ENCODE measurements around the gene ZMYM3. TPM values are rescaled to one million over a fixed set of nuclear protein-coding genes. Genes with fewer than 3 reads are reported as not detected.
A peak's percentile ranks its signal among the peaks of the same experiment; 100 is the strongest.
"Not testable (repeated sequence)": the region's sequence is repeated elsewhere in the genome, so short reads cannot be mapped to it uniquely, and the experiment has no call there.

ZMYM3 gene
- total RNA-seq, 4 donors from 2014 or later, result 12.1 to 37.9 (median 27.3) TPM

DNA sequence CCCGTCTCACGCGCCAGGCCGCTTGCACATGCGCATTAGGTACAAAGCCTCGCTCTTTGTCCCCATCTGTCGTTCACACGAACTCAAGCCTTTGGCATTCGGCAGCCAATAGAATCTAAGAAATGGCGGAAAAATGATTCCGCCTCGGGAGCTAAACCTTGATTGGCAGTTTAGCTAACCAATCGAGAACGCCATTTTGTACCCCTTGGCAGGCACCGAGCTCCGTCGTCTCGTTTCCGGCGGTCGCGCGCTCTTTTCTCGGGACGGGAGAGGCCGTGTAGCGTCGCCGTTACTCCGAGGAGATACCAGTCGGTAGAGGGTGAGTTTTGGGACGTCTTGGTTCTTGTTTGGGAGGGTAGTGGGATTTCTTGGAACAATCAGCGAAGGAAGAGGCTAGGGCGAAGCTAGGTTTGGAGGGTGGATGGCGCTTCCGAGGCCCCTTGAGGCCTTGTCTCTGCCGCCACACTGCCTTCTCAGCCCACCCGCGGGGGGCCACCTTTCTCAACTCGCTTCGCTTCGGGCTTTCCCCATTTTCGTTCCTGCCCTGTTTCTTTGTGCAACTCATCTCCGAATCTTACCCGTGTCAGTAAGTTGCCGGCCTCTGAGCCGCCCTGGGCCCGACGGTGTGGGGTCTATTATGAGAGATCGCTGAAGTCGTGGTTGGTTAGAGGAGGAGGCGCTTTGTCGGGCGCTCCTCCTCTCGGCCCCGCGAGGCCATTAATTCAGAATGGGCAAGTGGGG lies 29.6 kb upstream of the ZMYM3 start, which contains the start of gene NONO:
NONO (plus strand) TSS at position 233 of the 741 bp plus-strand sequence. CDS start 7,003 bp downstream, outside the sequence.
- peak within 1 kb of the TSS; percentile 81 to 89 for H3K27ac ChIP-seq
- intact Hi-C loops (cut with DNase I; ENCODE audit: low total_unique reads), result no loop called here
- peak within 1 kb of the TSS; percentile 50 to 56 for H3K4me3 ChIP-seq
- H3K27me3 ChIP-seq, result no peaks in the 10 kb centered on the region
- no peaks in the 10 kb centered on the region for H3K4me1 ChIP-seq
- TF ChIP-seq POLR2A (IDR thresholded peaks at IDR 0.05), result peak; percentile 46 to 65
- TF ChIP-seq, protein P1, sequence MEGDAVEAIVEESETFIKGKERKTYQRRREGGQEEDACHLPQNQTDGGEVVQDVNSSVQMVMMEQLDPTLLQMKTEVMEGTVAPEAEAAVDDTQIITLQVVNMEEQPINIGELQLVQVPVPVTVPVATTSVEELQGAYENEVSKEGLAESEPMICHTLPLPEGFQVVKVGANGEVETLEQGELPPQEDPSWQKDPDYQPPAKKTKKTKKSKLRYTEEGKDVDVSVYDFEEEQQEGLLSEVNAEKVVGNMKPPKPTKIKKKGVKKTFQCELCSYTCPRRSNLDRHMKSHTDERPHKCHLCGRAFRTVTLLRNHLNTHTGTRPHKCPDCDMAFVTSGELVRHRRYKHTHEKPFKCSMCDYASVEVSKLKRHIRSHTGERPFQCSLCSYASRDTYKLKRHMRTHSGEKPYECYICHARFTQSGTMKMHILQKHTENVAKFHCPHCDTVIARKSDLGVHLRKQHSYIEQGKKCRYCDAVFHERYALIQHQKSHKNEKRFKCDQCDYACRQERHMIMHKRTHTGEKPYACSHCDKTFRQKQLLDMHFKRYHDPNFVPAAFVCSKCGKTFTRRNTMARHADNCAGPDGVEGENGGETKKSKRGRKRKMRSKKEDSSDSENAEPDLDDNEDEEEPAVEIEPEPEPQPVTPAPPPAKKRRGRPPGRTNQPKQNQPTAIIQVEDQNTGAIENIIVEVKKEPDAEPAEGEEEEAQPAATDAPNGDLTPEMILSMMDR (IDR thresholded peaks at IDR 0.05), result peak in 1 of 4 experiments; percentile 15
- DNase-seq, result peak; percentile 79 to 93
- no peaks in the 10 kb centered on the region for H3K9me3 ChIP-seq
- no peaks in the 10 kb centered on the region for H3K36me3 ChIP-seq

DNA sequence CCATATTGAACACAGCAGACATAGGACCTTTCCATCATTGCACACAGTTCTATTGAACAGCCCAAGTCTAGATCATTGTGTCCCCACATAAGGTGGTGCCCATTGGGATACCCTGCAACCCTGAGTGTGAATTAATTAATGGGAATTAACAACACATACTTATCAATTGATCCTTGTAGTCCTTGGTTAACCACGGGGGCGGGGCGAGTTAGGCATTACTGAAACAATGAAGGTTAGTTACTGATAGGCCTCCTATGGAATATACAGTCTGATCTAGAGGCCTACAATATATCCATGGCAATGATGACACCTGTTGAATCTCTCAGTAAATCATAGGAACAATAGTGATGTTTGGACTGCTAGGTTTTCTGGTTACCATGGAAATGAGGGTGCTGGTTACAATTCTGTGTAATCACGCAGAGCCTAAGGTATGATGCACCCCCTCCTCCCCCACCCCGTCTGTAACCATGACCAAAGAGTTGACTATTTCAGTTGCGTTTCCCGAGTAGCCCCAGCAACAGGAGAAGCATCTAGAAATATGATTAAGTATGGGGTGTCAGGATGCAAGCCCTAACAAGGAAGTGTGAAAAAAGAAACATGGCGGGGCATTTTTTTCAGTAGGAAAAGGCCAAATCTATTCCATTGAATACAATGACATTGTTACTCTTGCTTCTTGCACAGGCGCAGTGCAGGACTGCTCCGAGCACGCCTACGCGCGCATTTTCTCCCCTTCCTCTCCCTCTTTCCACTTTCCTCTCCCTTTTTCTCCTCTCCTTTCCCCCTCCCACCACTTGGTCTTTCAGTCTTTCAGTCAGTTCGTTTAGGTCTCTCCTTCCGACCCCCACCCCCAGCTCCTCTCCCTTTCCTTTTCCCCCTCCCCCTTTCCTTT lies 28.8 kb upstream of the ZMYM3 start:
- no peaks in the 10 kb centered on the region for H3K4me1 ChIP-seq
- intact Hi-C loops (cut with DNase I; ENCODE audit: low total_unique reads), result no loop called here
- peak overlapping the region; percentile 36 to 50 for H3K4me3 ChIP-seq

DNA sequence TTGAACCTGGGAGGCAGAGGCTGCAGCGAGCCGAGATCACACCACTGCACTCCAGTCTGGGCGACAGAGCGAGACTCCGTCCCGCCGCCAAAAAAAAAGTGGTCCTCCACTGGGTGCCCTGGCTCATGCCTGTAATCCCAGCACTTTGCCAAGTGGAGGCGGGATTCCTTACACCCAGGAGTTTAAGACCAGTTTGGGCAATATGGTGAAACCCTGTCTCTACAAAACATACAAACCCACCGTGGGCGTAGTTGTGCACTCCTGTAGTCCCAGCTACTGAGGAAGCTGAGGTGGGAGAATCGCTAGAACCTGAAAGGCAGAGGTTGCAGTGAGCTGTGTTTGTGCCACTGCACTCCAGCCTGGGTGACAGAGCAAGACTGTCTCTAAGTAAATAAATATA lies 27.4 kb upstream of the ZMYM3 start:
- intact Hi-C loops (cut with DNase I; ENCODE audit: low total_unique reads); H3K4me3 ChIP-seq; H3K9me3 ChIP-seq; H3K27ac ChIP-seq; H3K27me3 ChIP-seq; H3K36me3 ChIP-seq; H3K4me1 ChIP-seq; DNase-seq: not testable (repeated sequence)

More for the DNA sequence above, 28.8 kb upstream of the ZMYM3 start:
- Histone ChIP-seq H3K36me3 (no peaks in the 10 kb centered on the region), H3K27ac (peak overlapping the region; percentile 81 to 89), H3K27me3 (no peaks in the 10 kb centered on the region), H3K9me3 (no peaks in the 10 kb centered on the region)
- DNase-seq, result no peak
- TF ChIP-seq, protein P1 (IDR thresholded peaks at IDR 0.05), result no peak
- no peak for TF ChIP-seq POLR2A (IDR thresholded peaks at IDR 0.05)

DNA sequence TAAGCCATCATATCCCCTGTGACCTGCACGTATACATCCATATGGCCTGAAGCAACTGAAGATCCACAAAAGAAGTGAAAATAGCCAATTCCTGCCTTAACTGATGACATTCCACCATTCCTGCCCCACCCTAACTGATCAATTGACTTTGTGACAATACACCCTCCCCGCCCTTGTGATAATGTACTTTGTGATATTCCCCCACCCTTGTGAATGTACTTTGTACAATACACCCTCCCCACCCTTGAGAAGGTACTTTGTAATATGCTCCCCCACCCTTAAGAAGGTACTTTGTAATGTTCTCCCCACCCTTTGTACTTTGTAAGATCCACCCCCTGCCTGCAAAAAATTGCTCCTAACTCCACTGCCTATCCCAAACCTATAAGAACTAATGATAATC lies 18.4 kb upstream of the ZMYM3 start:
- intact Hi-C loops (cut with DNase I; ENCODE audit: low total_unique reads); H3K9me3 ChIP-seq; H3K36me3 ChIP-seq; H3K27me3 ChIP-seq; H3K4me3 ChIP-seq; DNase-seq; H3K27ac ChIP-seq; H3K4me1 ChIP-seq: not testable (repeated sequence)

DNA sequence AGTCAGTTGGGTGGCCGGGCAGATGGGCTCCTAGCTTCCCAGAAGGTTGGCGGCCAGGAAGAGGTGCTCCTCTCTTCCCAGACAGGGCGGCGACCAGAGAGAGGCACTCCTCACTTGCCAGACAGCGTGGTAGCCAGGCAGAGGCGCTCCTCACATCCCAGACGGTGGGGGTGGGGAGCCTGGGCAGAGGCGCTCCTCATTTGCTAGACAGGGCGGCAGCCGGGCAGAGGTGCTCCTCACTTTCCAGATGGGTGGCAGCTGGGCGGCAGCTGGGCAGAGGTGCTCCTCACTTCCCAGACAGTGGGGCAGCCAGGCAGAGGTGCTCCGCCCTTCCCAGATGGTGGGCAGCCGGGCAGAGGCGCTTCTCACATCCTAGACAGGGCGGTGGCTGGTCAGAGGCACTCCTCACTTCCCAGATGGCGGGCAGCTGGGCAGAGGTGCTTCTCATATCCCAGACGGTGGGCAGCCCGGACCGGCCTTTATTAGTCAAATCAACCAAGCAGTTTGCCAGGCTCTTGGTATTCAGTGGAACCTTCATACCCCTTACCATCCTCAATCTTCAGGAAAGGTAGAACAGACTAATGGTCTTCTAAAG lies 16.0 kb upstream of the ZMYM3 start:
- H3K4me1 ChIP-seq, result no peaks in the 10 kb centered on the region
- intact Hi-C loops (cut with DNase I; ENCODE audit: low total_unique reads), result no loop called here
- H3K27ac ChIP-seq, result no peak overlapping the region
- H3K36me3 ChIP-seq, result no peaks in the 10 kb centered on the region
- H3K9me3 ChIP-seq, result no peaks in the 10 kb centered on the region
- DNase-seq, result no peak
- TF ChIP-seq, protein P1 (IDR thresholded peaks at IDR 0.05), result no peak
- TF ChIP-seq POLR2A (IDR thresholded peaks at IDR 0.05), result no peak
- no peak overlapping the region for H3K4me3 ChIP-seq
- no peaks in the 10 kb centered on the region for H3K27me3 ChIP-seq

DNA sequence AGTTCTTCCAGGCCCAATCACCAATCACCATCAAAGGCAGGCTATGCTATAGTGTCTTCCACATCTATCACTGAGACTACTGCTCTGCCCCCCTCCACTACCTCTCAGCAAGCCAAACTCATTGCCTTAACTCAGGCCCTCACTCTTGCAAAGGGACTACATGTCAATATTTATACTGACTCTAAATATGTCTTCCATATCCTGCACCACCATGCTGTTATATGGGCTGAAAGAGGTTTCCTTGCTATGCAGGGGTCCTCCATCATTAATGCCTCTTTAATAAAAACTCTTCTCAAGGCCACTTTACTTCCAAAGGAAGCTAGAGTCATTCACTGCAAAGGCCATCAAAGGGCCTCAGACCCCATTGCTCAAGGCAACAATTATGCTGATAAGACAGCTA lies 14.7 kb upstream of the ZMYM3 start:
- intact Hi-C loops (cut with DNase I; ENCODE audit: low total_unique reads); H3K4me1 ChIP-seq; DNase-seq; H3K27ac ChIP-seq; H3K9me3 ChIP-seq; H3K27me3 ChIP-seq; H3K36me3 ChIP-seq; H3K4me3 ChIP-seq: not testable (repeated sequence)
